Pancreas (tissue), 10 donors: ENCODE data around the gene ZNF710. TPM values are rescaled to one million over a fixed set of nuclear protein-coding genes. Genes with fewer than 3 reads are reported as not detected.

Experiments used
- ATAC-seq, 4 donors: fragments of 200-7000 bp; cut with Tn5 transposase; one replicate each; pipeline versions ENCODE4 v1.8.0 to v1.9.1; 2020; ENCODE audit warnings: mild to moderate bottlenecking in 4 of 4, moderate library complexity in 4 of 4
- DNase-seq, 6 donors: peaks; one replicate each; pipeline ENCODE4 v3.0.0-alpha.2; 2020
- FAIRE-seq: peaks from 2 replicates; lab custom pipeline; 2012; peaks lifted over from hg19 to GRCh38; lab: Jason Lieb, UNC
- H3K27ac ChIP-seq, 4 donors: fragments of 200-600 bp; sonication (generic); 1 replicate in 3 of 4; 2 replicates in 1 of 4; pipeline versions ENCODE4 v1.5.0 to v1.8.0; 2020
- H3K27me3 ChIP-seq, 4 donors: fragments of 200-600 bp; one replicate each; pipeline ENCODE4 v1.8.0; 2021
- H3K36me3 ChIP-seq, 3 donors: fragments of 200-600 bp; sonication (generic) in 1 of 3; one replicate each; pipeline versions ENCODE4 v1.5.0 to v1.8.0; 2020 to 2021
- H3K4me1 ChIP-seq, 3 donors: fragments of 200-600 bp; one replicate each; pipeline ENCODE4 v1.8.0; 2021
- H3K4me3 ChIP-seq, 4 donors: fragments of 200-600 bp; sonication (generic) in 2 of 4; one replicate each; pipeline versions ENCODE4 v1.5.0 to v1.8.0; 2020 to 2021
- H3K9me3 ChIP-seq, 4 donors: fragments of 200-600 bp; one replicate each; pipeline ENCODE4 v1.8.0; 2021
- whole genome bisulfite sequencing, 2 donors: extraction: QIAGEN DNeasy Blood & Tissue Kit; methylation state at CpG; one replicate each; pipeline ENCODE4 v1.1.7; 2013; 5-methylcytosine and 5-hydroxymethylcytosine counted together
- intact Hi-C, 3 donors: fragments of 100-400 bp; cut with DNase I; formaldehyde crosslinking; loops; one replicate each; pipeline versions ENCODE4 v1.11.1 to v1.14.2; 2022
- polyA plus RNA-seq, 2 donors: library from polyadenylated mRNA; stranded (reverse); fragments of 200-250 nt; gene quantifications; one replicate each; pipeline ENCODE4 v1.2.3, GENCODE V29; 2013
- total RNA-seq, 6 donors: library from RNA; stranded (reverse); fragmentation: NEBNext Ultra II Directional in 4 of 6; extraction: Animal tissue kit (Norgen Biotek cat#: 25700) in 4 of 6; gene quantifications; one replicate each; pipeline versions ENCODE4 v1.2.1 to v1.2.4, GENCODE V29; 2021 to 2023
- TF ChIP-seq, protein P1 (sequence below), 4 donors: fragments of 200-600 bp; sonication (generic) in 3 of 4; IDR thresholded peaks; one replicate each; pipeline versions ENCODE4 v1.5.0 to v1.8.0; 2021; ENCODE audit warnings: antibody characterized with exemption in 4 of 4
- donor health status: healthy with polysubstance abuse.
- donor health status: DM: no; HTN: no; CAD: no; lungs with moderate emphysema.
- donor health status: DM: no; HTN: no; CAD: no.
- donor health status: control.
- donor health status: control.
- donor health status: Bipolar disorder and iron deficiency.
- donor health status: DM: yes; HTN: yes; CAD: no.
- donor health status: DM: no; HTN: no; CAD: no.
- donor health status: DM: no; HTN: no; CAD: no.
- donor health status: DM: yes; HTN: yes; CAD: no.

Gene ZNF710
- total and polyA plus RNA-seq, 8 donors, result 31.9 to 298 (median 37.8) TPM

DNA sequence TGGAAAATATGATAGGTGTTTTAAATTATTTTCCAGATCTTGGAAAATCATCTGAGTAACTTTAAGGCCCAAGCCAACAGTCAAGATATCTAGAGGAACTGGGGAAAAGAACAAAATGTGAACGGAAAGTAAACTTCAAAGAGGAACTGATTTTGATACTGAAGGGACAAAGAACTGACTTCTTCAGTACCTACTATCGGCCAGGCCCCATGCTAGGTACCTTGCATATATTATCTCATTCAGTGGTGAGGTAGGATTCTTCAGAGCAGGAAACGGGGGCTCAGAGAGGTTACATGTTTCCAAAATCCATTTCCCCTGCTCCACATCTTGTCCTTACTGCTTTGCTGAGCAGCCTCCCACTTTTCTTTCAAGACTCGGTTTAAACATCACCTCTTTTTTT lies 9.8 kb upstream of the ZNF710 start:
- WGBS, 2 donors, result 74 to 89% methylated on average over 4 of the region's 4 CpGs
- intact Hi-C loops, result no loop called here

DNA sequence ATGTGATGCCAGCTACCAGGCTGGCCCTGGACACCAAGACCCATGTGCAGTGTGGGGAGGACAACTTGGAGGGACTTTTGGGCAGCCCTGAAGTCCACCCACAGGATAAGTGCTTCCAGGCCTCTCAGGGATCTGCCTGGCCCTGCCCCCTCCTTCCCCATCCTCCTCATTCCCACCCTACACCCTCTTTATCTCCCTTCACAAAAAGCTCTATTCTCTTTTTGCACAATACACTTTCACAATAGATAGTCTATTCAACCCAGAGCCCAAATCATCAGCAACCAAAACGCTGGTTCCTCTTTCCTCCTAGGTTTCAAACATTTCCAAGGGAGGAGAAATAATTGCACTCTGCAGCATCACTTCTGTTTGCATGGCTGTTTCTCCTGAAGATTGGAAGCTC lies 7.8 kb upstream of the ZNF710 start:
- ATAC-seq, result no peak
- no peak for DNase-seq
- H3K27me3 ChIP-seq, result no peaks in the 10 kb centered on the region
- intact Hi-C loops, result no loop called here
- H3K4me1 ChIP-seq, result peaks cover 0 to 16% (median 4%) of the 10 kb centered on the region in 3 donors
- H3K36me3 ChIP-seq, result no peaks in the 10 kb centered on the region
- no peak for FAIRE-seq
- H3K4me3 ChIP-seq, result no peak overlapping the region
- H3K9me3 ChIP-seq, result no peaks in the 10 kb centered on the region
- TF ChIP-seq, protein P1, sequence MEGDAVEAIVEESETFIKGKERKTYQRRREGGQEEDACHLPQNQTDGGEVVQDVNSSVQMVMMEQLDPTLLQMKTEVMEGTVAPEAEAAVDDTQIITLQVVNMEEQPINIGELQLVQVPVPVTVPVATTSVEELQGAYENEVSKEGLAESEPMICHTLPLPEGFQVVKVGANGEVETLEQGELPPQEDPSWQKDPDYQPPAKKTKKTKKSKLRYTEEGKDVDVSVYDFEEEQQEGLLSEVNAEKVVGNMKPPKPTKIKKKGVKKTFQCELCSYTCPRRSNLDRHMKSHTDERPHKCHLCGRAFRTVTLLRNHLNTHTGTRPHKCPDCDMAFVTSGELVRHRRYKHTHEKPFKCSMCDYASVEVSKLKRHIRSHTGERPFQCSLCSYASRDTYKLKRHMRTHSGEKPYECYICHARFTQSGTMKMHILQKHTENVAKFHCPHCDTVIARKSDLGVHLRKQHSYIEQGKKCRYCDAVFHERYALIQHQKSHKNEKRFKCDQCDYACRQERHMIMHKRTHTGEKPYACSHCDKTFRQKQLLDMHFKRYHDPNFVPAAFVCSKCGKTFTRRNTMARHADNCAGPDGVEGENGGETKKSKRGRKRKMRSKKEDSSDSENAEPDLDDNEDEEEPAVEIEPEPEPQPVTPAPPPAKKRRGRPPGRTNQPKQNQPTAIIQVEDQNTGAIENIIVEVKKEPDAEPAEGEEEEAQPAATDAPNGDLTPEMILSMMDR (IDR thresholded peaks at IDR 0.05), result no peak
- H3K27ac ChIP-seq, result no peak overlapping the region
- 84 to 96% methylated on average over 1 of the region's 1 CpG for WGBS, 2 donors

More for the DNA sequence above, 9.8 kb upstream of the ZNF710 start:
- H3K9me3 ChIP-seq, result no peaks in the 10 kb centered on the region
- H3K4me1 ChIP-seq, result peaks cover 0 to 3% (median 3%) of the 10 kb centered on the region in 3 donors
- FAIRE-seq, result no peak
- no peaks in the 10 kb centered on the region for H3K27me3 ChIP-seq
- TF ChIP-seq, protein P1 (IDR thresholded peaks at IDR 0.05), result no peak
- no peak for DNase-seq
- H3K27ac ChIP-seq, result no peak overlapping the region
- no peak overlapping the region for H3K4me3 ChIP-seq
- no peak for ATAC-seq
- H3K36me3 ChIP-seq, result no peaks in the 10 kb centered on the region

DNA sequence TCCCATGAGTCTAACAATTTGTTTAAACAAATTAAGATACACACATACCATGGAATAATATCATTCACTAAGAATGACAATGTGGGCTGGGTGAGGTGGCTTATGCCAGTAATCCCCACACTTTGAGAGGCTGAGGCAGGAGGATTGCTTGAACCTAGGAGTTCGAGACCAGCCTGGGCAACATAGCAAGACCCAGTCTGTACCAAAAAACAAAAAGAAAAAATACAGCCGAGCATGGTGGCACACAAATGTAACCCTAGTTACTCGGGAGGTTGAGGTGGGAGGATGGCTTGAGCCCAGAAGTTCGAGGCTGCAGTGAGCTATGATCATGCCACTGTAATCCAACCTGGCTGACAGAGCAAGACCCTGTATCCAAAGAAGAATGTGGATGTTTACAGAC lies 4.0 kb upstream of the ZNF710 start:
- 83% methylated on average over 4 of the region's 4 CpGs for WGBS, 2 donors
- Histone ChIP-seq H3K27me3 (no peaks in the 10 kb centered on the region), H3K36me3 (no peaks in the 10 kb centered on the region), H3K9me3 (no peaks in the 10 kb centered on the region), H3K4me1 (peaks cover 0 to 21% (median 4%) of the 10 kb centered on the region in 3 donors), H3K4me3 (no peak overlapping the region), H3K27ac (peak overlapping the region in 3 of 4 donors; percentile 23 to 95 (median 94))
- intact Hi-C loops, result no loop called here
- FAIRE-seq (no peak), ATAC-seq (no peak), DNase-seq (no peak)
- TF ChIP-seq, protein P1 (IDR thresholded peaks at IDR 0.05), result no peak

DNA sequence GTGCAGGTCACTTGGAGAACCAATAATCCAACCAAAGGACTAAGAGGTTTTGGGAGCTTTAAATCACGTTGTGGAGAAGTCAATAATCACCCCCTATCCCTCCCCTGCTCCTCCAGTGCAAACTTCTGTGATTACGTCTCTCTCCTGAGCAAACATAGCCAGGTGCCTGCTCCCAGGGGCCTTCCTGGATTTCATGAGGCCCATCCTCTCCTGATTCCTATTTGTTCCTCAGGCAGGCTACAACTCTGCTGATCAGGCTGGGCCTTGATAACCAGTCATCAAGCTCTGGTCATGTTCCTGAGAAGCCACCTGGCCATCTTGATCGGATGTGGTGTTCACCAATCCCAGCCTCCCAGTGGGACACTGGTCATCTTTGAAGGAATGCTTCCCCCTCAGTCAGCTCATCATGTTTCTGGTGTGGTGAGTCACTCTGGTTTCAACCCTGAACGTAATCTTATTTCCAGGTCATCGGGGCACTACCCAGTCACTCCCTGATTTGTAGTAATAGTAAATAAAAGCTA lies 2.9 kb upstream of the ZNF710 start:
- peak overlapping the region in 2 of 4 donors; percentile 61 to 83 for H3K4me3 ChIP-seq
- H3K36me3 ChIP-seq, result no peaks in the 10 kb centered on the region
- ATAC-seq, result peak; percentile 68 to 79 (median 74)
- no peaks in the 10 kb centered on the region for H3K9me3 ChIP-seq
- 19 to 27% methylated on average over 5 of the region's 5 CpGs for WGBS, 2 donors
- intact Hi-C loops, result no loop called here
- TF ChIP-seq, protein P1 (IDR thresholded peaks at IDR 0.05), result no peak
- FAIRE-seq, result no peak
- H3K27me3 ChIP-seq, result no peaks in the 10 kb centered on the region
- peak overlapping the region; percentile 92 to 95 (median 94) for H3K27ac ChIP-seq
- peaks cover 0 to 23% (median 5%) of the 10 kb centered on the region in 3 donors for H3K4me1 ChIP-seq
- peak in 5 of 6 donors; percentile 69 to 88 (median 87) for DNase-seq
